ENCODE data around the gene PIP5KL1.

PIP5KL1 gene

GRCh38 chr9:127968042-127968441 lies 37.5 kb upstream of the PIP5KL1 start:
- TF ChIP-seq, protein P1, sequence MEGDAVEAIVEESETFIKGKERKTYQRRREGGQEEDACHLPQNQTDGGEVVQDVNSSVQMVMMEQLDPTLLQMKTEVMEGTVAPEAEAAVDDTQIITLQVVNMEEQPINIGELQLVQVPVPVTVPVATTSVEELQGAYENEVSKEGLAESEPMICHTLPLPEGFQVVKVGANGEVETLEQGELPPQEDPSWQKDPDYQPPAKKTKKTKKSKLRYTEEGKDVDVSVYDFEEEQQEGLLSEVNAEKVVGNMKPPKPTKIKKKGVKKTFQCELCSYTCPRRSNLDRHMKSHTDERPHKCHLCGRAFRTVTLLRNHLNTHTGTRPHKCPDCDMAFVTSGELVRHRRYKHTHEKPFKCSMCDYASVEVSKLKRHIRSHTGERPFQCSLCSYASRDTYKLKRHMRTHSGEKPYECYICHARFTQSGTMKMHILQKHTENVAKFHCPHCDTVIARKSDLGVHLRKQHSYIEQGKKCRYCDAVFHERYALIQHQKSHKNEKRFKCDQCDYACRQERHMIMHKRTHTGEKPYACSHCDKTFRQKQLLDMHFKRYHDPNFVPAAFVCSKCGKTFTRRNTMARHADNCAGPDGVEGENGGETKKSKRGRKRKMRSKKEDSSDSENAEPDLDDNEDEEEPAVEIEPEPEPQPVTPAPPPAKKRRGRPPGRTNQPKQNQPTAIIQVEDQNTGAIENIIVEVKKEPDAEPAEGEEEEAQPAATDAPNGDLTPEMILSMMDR (conservative IDR thresholded peaks at IDR 0.05; ENCODE audit: low read depth, low read length) = no peak
- peak; percentile 37 for DNase-seq (ENCODE audit: low read depth)
- no peak overlapping the region for H3K4me3 ChIP-seq (ENCODE audit: low read depth, low read length)

- no peak for DNase-seq (ENCODE audit: low read depth)
- no peak overlapping the region for H3K4me3 ChIP-seq (ENCODE audit: low read depth, low read length)
- TF ChIP-seq, protein P1 (conservative IDR thresholded peaks at IDR 0.05; ENCODE audit: low read depth, low read length) = no peak
These were observed 36.7 kb upstream of the PIP5KL1 start for GRCh38 chr9:127967151-127967809.

DNA sequence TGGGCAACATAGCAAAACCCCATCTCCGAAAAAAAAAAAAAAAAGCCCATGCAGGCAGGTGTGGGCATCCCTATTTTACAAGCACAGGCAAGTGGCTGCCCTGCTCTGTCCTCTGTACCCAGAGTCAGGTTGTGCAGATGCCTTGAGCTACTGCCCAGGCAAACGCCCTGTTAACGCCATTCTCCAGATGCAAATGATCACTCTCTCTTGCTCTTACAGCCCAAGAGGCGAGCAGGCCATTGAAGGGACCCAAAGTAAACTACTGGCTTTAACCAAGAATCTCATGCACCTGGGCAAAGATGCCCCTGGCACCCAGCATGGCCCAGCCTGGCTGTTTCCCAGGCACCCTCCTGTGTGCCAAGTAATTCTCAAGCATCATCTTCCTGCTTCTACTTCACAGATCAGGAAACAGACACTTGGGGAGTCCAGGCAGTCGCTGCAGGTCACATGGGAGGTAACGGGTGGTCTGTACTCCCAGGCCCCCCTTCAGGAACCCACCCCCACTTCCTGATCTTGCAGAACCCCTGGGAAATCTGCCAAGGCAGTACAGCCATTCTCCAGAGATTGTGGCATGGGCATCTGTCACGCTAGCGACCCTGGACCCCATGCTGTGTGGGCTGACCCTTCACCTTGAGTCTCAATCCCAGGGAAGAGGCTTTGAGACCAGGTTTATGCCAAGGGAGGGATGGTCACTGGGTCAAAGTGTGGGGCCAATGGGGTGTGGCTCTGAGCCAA lies 36.0 kb upstream of the PIP5KL1 start:
- no peak overlapping the region for H3K4me3 ChIP-seq (ENCODE audit: low read depth, low read length)
- TF ChIP-seq, protein P1 (conservative IDR thresholded peaks at IDR 0.05; ENCODE audit: low read depth, low read length) = no peak
- DNase-seq (ENCODE audit: low read depth) = no peak

GRCh38 chr9:127965953-127966352 lies 35.4 kb upstream of the PIP5KL1 start:
- TF ChIP-seq, protein P1 (conservative IDR thresholded peaks at IDR 0.05; ENCODE audit: low read depth, low read length) = no peak
- no peak overlapping the region for H3K4me3 ChIP-seq (ENCODE audit: low read depth, low read length)
- DNase-seq (ENCODE audit: low read depth) = no peak

DNA sequence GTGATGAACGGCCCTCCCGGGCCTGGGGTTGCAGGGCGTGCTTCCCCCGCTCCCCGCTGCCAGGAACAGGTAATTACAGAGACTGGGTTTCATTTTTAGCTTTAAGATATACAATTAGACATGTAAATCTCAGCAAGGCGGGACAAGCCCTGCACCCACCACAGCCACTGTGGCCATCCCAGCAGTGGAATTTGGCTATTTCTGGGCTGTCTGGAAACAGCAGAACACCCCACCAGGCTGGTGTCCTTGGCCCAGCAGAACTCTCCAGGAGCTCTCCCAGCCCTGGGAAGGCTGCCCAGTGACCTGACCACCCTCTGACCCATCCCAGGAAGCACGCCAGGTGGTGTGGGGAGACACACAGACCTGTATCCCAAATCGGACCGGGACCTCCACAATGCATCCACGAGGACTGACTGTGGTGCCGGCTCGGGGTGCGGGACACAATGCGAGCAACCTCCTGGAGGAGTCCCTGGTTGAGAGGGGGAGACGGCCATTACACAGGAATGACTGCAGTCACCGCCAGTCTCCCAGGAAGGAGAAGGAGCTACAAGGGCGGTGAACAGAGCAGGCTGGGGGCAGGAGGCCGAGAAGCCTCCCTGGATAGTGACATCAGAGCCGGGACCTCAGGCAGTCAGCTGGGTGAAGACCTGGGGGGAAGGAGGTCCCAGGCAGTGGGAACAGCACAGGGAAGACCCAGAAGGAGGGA lies 32.9 kb upstream of the PIP5KL1 start:
- H3K4me3 ChIP-seq (ENCODE audit: low read depth, low read length) = no peak overlapping the region
- TF ChIP-seq, protein P1 (conservative IDR thresholded peaks at IDR 0.05; ENCODE audit: low read depth, low read length) = no peak
- no peak for DNase-seq (ENCODE audit: low read depth)

- no peak for DNase-seq (ENCODE audit: low read depth)
- H3K4me3 ChIP-seq (ENCODE audit: low read depth, low read length) = no peak overlapping the region
- TF ChIP-seq, protein P1 (conservative IDR thresholded peaks at IDR 0.05; ENCODE audit: low read depth, low read length) = no peak
These were observed 32.4 kb upstream of the PIP5KL1 start for GRCh38 chr9:127963041-127963358.

Data from choroid plexus epithelial cell (primary cell).